HG03575 (cell line): ENCODE results near the gene SH3BP4.

Source experiments
- ATAC-seq: cut with Tn5 transposase; IDR thresholded peaks from one replicate; pipeline ENCODE4 v1.9.1; 2021; ENCODE audit not compliant: unreplicated experiment, insufficient number of reproducible peaks, low FRiP score; ENCODE audit errors: extremely low read depth

The SH3BP4 gene

DNA sequence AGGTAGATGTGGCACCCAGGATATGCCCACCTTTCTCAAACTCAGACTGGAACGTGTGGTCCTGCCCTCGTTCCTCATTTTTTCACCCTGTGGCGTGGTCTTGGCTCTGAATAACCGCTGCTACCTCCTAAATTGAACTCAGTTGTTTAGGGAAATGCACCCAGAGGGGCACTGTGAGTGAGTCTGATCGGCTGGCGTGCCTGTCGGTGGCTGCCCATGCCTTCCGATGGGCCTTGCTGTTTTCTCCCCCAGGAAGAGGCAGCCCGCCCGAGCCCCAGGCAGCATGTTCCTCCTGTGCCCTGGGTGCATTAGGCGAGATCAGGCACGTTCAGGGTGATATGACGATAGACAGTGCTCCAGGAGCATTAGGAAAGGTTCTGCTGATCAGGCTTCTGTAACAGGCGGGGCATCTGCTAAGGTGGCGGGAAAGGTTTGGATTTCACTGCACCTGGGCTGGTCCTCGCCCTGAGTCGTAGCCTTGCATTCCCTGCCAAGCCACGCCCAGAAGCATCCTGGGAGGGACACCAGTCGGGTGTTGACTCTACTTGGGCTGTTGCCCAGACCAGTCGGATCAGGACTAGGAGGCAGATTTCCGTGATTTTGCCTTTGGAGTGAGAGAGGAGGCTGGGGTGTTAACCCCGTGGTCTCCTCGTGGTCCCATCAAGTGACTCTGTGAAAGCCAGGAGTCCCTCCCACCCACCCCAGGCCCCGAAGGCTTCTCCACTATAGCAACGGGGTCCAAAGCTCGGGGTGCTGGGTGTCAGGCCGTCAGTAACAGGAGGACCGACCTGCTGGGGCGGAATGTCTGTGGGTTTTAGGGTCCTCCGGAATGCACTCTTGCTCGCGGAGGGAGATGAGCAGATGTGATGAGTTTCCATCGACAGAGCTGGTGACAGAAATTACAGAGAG is 75.1 kb downstream of the SH3BP4 start:
- ATAC-seq = no peak

DNA sequence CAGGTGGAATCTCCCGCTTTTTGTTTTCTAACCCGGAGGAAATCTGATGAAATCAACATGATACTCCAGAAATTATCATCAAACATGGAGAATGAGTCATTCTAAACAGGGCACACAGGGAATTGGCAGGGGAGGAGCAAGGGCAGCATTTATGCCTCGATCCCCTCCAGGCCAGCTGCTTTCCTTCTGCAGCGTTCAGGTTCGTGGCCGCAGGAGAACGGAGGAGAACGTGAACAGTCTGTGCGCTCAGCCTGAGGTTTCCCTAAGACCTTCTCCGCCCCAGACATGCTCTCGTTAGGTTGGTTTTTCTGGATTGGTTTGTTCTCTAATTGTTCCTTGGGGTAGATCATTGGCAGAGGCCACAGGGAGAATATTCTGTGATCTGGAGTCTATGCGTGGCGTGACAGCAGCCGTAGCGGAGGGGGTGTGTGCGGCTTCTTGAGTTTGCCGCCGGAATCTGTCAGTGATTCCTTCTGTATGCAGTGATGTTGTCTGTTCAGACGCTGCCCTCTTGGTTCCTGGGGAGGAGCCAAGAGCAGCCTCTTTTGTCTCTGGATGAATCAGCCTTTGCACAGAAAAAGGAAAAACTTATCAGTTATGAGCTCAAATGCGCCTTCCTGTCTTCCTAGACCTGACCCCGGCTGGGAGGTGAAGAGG is 75.9 kb downstream of the SH3BP4 start:
- ATAC-seq = no peak

DNA sequence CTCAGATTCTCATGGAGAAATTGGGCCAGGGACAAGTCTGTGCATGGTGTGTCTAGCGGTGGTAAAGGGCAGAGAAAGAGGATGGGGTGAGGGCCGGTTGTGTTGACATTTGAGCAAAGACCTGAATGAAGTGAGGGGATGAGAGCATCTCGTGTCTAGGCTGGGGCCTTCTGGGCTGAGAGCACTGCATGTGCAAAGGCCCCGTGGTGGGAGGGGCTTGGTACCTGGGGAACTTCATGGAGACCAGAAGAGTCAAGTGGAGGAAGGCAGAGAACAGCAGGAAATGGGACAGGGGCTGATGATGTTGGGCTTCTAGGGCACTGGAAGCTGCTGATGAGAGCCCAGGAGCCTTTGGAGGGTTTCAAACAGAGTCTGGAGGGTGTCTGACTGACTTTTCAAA is 76.8 kb downstream of the SH3BP4 start:
- no peak for ATAC-seq

DNA sequence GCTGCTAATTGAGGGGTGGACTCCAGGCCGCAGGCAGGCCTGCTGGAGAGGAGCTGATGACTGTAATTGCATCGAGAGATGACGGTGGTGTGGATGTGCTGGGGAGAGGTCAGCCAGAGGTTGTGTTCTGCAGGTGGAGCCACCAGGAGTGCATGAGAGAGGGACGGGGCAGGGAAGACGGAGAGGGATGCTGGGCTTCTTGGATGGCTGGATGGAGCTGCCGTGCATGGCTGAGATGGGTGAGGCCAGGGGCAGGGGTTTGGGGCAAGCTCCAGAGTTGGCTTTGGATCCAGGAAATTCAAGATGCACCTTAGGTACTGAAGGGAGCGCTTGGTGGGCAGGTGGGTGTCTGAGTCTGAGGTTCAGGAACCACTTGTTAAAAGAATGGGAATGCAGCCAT is 77.2 kb downstream of the SH3BP4 start:
- ATAC-seq = no peak

DNA sequence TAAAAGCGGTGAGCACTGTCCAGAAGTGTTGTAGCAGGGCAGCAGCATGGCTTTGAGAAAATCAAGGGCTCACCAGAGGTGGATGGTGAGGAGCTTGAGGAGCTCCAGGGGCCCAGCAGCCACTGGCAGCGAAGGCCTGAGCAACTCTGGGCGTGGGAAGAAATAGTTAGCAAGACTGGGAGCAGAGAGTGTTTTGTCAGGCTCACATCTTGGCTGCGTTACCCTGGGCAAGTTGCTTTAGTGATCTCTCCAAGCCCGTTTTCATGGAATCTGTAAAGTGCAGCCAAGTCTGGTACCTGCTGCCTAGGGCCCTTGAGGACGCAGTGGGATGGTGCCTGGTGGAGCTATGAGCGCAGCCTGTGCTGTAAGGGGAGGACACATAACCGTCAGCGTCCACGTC is 78.3 kb downstream of the SH3BP4 start:
- ATAC-seq = no peak

DNA sequence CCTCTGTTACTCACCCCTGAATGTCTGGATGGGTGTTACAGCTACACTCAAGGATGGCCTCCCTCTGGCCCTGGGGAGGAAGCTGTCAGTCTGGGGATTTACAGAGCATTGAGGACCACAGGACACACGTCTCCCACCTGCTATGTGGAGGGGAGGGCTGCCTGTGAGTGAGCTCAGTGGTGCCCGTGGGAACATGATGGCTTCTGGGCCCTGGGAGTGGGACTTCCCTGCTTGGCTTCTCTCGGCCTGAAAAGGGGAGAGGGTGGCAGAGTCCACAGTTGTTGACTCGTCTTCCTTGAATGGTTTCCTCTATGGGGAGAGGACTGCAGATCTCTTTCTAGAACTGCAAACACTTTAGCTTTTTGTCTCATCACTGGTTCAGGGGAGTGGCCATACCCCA is 79.1 kb downstream of the SH3BP4 start:
- no peak for ATAC-seq

DNA sequence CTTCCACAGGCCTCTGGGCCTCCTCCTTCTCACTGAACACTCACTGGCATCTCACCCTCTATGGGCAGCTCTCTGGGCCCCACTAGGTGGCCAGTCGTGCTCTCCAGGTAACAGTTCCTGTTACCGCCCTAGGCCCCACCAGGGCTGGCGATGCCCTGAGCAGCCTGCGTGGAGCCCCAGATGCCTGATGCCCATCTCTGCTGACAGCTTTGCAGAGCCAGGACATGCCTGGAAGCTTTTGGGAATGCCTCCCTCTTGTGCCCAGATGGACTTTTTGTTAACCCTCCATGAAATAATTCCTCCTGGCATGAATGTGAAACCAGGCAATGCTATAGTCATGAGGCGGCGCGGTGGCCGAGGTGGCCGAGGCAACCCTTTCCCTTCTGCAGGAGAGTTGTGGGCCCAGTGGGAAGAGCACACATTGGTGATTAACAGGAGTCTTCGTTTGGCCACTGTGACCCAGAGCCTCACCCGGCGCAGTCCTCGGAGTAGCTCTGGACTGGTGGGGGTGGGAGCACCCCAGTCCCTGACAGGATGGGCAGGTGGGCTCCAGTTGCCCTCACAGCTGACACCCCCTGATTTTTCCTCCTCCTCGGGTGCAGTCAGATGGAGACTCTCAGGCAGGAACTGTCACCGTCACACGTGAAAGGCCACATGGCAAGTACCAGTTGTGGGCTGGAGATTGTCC is 80.0 kb downstream of the SH3BP4 start:
- no peak for ATAC-seq

DNA sequence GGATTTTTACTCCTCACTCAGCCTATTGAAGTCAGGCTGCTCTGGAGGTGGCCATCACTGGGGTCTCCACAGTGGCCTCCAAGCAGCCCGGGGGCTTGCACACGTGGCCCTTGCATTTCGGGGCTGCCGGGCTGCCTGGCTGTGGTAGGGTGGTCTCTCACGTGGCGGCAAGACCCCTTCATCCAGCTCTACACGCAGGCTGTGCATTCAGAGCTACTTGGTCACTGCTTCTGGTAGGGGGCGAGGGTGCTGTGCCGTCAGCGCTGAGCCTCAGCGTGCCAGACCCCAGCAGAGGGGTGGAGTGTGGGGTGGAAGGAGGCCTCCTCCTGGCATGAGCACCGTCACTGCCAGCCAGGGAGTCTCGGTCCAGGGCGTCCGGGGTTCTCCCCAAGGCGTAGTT is 80.6 kb downstream of the SH3BP4 start:
- no peak for ATAC-seq

DNA sequence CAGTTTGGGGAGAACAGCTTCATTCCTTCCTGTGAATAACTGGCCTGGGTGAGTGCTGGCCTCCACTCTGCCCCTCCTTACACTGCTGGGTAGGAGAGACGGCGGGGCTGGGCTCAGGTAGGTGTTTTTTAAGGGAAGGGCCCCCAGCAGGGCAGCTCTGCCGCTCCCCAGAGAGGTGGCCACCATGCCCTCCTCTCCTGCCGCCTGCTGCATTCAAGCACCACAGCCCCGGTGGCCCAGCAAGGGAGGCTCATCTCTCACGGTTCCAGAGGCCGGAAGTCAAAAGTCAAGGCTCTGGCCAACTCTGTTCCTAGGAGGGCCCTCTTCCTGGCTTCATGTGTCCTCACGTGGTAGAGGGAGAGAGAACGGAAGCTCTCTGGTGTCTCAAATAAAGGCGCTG is 81.1 kb downstream of the SH3BP4 start:
- ATAC-seq = no peak

DNA sequence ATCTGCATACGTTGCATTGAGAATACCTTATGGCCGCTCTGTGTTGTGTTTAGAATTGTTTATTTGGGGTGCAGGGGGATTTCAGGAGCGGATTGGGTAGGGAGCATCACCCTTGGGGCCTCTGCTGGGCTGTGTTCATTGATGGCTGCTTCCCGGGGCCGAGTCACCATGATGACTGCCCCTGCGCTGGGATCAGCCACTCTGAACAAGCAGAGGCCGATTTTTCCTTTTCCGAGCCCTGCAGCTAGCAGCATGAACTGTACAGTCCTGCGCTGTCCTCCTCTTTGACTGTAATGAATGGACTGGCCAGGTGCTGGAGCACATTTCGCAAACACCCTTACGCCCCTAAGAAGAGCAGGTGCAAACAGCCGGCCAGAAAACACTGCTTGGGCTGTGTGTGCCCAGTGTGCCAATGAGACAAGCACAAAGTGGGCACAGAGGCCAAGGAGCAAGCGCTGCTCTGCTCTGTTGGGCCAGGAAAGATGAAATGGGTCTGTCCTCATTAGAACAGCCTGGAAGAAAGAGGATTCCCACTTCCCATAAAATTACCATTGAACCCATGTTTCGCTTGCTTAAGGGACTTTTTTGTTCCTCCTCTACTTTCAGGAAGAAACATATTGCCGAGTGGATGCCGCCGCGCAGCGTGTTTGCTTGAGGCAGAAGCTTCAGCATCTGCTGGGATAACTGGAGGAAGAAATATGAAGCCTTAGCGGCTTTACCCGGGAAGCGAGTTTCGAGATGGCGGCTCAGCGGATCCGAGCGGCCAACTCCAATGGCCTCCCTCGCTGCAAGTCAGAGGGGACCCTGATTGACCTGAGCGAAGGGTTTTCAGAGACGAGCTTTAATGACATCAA is 82.7 kb downstream of the SH3BP4 start:
- ATAC-seq = no peak

DNA sequence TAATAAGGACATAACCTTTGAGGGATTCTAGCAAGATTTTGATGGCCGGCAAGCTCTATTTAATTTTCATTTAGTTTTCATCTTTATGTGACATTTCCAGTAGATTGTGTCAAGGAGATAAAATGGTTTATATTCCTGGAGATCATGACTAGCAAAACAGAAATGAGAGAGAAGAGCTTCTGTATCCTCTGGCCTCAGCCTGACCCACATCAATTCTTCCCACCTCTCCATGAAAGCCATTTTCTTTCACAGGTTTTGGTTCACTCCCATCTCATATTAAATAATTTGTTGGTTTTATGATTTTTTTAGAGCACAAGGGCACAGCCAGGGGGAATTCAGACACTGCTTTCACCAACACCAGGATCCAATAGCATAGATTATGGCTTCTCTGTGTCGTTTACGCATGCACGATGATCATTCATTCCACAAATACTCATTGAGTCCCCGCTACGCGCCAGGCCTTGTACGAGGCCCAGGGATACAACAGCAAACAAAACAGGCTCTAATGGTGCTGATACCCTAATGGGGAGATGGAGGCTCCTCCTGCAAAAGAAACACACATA is 85.9 kb downstream of the SH3BP4 start:
- no peak for ATAC-seq

DNA sequence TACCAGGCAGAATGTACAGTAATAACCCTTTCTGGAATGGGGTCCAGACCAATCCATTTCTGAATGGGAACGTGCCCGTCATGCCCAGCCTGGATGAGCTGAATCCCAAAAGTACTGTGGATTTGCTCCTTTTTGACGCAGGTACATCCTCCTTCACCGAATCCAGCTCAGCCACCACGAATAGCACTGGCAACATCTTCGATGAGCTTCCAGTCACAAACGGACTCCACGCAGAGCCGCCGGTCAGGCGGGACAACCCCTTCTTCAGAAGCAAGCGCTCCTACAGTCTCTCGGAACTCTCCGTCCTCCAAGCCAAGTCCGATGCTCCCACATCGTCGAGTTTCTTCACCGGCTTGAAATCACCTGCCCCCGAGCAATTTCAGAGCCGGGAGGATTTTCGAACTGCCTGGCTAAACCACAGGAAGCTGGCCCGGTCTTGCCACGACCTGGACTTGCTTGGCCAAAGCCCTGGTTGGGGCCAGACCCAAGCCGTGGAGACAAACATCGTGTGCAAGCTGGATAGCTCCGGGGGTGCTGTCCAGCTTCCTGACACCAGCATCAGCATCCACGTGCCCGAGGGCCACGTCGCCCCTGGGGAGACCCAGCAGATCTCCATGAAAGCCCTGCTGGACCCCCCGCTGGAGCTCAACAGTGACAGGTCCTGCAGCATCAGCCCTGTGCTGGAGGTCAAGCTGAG is 89.6 kb downstream of the SH3BP4 start:
- no peak for ATAC-seq

DNA sequence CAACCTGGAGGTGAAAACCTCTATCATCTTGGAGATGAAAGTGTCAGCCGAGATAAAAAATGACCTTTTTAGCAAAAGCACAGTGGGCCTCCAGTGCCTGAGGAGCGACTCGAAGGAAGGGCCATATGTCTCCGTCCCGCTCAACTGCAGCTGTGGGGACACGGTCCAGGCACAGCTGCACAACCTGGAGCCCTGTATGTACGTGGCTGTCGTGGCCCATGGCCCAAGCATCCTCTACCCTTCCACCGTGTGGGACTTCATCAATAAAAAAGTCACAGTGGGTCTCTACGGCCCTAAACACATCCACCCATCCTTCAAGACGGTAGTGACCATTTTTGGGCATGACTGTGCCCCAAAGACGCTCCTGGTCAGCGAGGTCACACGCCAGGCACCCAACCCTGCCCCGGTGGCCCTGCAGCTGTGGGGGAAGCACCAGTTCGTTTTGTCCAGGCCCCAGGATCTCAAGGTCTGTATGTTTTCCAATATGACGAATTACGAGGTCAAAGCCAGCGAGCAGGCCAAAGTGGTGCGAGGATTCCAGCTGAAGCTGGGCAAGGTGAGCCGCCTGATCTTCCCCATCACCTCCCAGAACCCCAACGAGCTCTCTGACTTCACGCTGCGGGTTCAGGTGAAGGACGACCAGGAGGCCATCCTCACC is 90.2 kb downstream of the SH3BP4 start:
- no peak for ATAC-seq

DNA sequence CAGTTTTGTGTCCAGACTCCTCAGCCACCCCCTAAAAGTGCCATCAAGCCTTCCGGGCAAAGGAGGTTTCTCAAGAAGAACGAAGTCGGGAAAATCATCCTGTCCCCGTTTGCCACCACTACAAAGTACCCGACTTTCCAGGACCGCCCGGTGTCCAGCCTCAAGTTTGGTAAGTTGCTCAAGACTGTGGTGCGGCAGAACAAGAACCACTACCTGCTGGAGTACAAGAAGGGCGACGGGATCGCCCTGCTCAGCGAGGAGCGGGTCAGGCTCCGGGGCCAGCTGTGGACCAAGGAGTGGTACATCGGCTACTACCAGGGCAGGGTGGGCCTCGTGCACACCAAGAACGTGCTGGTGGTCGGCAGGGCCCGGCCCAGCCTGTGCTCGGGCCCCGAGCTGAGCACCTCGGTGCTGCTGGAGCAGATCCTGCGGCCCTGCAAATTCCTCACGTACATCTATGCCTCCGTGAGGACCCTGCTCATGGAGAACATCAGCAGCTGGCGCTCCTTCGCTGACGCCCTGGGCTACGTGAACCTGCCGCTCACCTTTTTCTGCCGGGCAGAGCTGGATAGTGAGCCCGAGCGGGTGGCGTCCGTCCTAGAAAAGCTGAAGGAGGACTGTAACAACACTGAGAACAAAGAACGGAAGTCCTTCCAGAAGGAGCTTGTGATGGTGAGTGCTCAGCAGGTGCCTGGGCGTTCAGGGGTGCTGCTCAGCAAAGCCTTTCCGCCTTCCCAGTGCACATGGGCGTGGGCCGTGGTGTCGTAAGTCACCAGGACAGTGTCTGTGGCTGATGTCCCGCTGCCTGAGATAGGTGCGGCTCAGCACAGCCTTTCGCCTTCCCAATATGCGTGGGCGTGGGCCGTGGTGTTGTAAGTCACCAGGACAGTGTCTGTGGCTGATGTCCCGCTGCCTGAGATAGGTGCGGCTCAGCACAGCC is 91.0 kb downstream of the SH3BP4 start:
- ATAC-seq = no peak

DNA sequence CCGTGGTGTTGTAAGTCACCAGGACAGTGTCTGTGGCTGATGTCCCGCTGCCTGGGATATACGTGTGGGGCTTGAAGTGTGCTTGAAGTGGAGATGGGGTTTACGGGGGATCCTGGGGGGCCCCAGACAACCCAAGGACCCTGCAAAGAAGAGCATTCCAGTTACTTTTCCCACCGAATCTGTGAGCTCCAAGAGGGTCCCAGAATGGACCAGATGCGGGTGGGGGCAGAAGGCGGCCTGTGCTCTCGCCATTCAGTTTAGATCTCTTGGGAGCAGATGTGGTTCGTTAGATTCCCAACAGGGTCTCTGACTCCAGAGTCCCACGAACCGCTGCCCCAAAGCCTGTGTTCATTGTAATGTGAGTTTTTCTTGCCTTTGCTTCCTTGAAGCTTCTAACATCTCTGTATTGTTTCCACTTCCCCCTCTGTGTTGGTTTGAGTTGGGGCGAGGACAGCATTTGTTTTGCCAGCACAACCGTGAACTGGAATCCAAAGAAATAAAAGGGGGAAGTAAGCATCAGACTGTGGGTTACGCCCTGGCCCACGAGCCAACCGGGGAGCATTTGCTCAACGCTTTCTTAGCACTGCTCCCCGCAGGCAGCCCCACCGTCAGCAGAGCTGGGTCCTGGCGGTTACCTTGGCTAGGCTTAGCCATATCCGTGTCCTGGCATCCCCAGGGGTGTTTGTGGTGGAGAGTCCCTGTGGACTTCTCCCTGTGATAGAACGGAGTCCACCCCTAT is 92.1 kb downstream of the SH3BP4 start:
- no peak for ATAC-seq
